GM21528 (cell line): ENCODE measurements around the gene NAALADL2.
"Not testable (repeated sequence)": the region's sequence is repeated elsewhere in the genome, so short reads cannot be mapped to it uniquely, and the experiment has no call there.

Experiments
- ATAC-seq: cut with Tn5 transposase; IDR thresholded peaks from one replicate; pipeline ENCODE4 v1.9.1; 2021; ENCODE audit warnings: mild to moderate bottlenecking, moderate library complexity; ENCODE audit not compliant: unreplicated experiment, low FRiP score

Gene NAALADL2

GRCh38 chr3:175246766-175247165 lies 387.6 kb downstream of the NAALADL2 start:
- ATAC-seq: no peak

GRCh38 chr3:175247629-175248028 lies 388.5 kb downstream of the NAALADL2 start:
- ATAC-seq: no peak

- no peak for ATAC-seq
Observed at GRCh38 chr3:175248832-175249231, 389.7 kb downstream of the NAALADL2 start.

DNA sequence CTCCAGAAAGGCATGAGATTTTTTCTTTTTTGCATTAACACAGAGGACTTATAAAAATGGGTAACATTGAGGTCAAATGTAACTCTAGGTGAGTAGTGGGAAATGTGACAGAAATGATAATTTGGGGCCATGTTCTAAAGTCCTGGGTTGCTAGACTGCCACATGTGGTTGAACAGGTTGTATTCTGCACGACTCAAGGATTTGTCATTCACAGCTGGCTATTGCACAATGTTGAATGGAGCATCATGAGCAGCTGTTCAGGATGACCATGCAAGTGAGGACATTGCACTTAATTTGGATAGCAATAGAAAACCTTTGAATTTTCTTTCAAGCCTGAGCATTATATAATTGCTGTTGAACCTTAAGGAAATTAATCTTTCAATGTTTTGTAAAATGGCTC lies 396.6 kb downstream of the NAALADL2 start:
- no peak for ATAC-seq

DNA sequence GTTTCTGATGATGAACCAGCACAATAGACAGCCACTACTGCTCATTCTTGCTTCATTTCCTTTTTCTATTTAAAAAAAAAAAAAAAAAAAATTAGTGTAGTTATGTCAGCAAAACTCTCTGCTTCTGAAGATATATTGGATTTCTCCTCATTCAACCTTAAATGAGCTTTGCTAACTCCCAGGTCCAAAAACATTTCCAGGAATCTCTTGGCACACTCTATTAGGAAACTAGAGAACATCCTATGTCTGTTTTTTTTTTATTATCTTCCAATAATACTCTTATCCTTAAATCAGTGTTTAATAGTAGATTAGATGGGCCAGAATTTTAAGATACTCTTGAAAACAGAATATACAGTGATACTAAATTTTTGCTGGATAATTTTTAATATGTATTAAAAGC lies 398.0 kb downstream of the NAALADL2 start:
- ATAC-seq: no peak

GRCh38 chr3:175258763-175259162 lies 399.6 kb downstream of the NAALADL2 start:
- no peak for ATAC-seq

DNA sequence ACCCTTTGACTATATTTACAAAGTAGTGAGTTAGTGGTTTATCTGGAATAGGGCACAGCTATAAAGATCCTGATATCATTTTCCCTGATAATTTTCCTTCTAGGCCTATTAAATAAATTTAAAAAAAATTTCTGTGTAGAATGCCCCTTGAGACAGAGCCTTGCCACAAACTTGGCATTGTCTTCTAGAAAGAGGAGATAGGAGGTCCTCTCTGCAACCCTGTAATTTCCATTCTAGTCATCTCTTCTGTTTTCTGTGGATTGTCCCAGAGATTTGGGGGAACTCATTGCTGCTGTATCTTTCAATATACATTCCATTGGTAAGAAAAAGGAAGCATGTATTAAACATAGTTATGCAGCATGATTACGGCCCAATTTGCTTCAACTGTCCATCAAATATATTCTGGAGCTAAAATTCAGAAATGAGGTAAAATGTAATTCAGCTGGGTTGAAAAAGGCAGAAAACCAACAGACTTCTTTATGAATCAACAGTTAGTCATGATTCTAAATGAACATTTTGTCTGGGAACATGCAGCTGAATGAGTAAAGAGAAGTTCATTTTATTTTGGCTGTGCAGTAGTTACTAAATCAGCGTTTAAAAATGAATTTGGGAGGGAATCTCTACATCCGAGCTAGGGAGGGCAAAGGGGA lies 401.1 kb downstream of the NAALADL2 start:
- no peak for ATAC-seq

DNA sequence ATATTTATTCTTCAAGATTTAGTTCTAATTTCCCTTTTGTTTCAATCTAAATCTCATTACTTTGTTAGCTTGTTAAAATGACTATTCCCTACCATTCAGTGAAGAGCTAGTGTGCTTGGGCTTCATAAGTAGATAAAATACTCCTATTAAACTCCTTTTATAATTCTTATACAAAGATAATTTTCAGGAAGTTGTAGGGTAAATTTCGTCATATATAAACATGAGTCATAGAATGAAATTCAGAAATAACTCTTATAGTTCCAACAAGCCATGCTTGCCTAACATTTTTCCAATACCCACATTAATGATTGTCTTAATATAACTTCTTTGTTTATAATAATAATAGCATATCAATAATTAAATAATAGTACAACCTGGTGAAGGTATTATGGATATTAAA lies 407.3 kb downstream of the NAALADL2 start:
- no peak for ATAC-seq

DNA sequence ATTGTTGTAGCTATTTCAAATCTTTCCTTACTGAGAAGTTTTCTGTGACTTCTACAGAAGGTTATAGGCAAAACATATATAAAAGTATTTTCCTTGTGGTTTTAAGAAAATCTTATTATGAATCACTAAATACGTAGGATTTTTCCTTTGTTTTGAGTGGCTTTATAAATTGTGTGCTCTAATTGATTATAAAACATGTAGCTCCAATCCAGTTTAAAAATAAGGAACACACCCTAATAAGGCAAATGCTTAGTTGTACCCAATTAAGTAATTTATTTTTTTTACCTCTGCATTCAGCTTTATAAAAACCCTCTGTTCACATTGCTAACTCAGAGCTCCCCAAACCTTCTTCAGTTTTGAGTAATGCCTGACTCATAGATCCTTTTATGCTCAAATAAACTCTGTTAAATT lies 408.0 kb downstream of the NAALADL2 start:
- ATAC-seq: no peak

DNA sequence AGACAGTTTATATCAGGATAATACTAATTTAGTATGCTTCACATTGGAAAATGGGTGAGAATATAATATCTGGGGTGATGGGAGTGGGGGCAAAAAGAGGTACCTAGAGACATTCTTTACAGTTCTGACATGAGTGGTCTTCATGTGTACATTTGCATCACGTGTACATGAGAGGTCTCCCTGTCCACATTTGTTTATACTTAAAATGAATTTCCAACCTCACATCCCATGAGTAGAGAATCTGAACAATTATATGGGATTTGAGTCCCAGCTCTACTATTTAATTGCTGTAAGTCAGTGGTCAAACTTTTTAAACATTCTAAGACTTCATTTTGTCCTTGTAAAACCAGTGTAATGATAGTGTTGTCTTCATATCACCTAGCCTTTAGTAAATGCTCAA lies 408.4 kb downstream of the NAALADL2 start:
- ATAC-seq: no peak

- no peak for ATAC-seq
Observed at GRCh38 chr3:175269394-175269793, 410.3 kb downstream of the NAALADL2 start.

DNA sequence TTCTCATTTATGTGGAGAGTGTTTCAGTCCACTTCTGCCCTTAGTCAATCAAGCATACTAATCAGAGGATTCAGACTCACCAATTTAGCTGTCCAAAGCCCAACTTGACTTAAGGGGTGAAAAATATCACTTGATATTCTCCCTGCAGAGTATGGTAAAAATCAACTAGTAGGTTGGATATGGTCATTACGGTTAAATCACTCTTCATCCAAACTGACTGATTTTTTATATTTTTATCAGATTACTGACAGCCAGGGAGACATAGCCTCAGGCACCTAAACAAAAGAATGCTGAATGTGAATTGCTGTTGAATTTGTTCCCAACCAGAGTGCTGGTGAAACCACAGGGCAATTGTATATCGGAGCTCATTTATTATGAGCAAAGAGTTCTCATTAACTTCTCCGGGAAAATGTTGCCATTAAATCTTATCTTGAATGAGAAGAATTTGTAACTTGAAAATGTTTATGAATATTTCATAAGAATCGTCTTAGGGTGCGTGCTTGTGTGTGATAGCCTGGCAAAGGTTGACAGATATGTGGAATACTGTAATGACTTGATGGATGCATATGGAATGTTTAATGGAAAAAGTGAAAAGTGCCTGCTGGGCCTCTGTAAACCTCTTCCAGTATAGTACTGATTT lies 411.2 kb downstream of the NAALADL2 start:
- no peak for ATAC-seq

- ATAC-seq: no peak
Observed at GRCh38 chr3:175270866-175271265, 411.7 kb downstream of the NAALADL2 start.

GRCh38 chr3:175271465-175271864 lies 412.3 kb downstream of the NAALADL2 start:
- not testable (repeated sequence) for ATAC-seq

DNA sequence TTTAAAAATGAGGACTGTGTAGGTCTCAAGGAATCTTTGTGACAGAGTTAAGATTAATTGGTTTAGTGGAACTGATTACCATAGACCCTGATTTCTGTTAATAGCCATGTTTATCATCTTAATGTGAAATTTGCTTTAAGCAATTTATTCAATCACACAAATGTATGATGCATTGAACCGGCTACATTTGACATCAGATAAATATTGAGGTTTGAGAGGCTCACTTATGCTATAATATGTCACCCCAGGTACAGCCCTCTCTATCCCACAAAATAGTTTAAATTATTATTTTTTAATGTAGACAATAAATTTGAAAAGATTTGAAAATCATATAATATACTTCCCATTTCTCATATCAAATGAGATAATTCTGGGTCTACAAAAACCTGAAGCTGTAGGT lies 413.3 kb downstream of the NAALADL2 start:
- no peak for ATAC-seq

GRCh38 chr3:175273573-175273972 lies 414.4 kb downstream of the NAALADL2 start:
- no peak for ATAC-seq

DNA sequence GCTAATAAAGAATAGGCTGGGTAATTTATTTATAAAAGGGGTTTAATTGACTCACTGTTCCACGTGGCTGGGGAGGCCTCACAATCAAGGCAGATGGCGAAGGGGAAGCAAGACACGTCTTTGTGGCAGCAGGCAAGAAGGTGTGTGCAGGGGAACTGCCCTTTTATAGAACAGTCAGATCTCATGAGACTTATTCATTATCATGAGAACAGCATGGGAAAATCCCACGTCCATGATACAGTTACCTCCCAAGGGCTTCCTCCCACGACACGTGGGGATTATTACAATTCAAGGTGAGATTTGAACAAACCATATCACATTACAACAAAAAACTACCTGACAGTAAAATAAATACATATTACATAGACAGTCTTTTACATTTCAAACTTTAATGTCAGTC lies 414.9 kb downstream of the NAALADL2 start:
- ATAC-seq: no peak

DNA sequence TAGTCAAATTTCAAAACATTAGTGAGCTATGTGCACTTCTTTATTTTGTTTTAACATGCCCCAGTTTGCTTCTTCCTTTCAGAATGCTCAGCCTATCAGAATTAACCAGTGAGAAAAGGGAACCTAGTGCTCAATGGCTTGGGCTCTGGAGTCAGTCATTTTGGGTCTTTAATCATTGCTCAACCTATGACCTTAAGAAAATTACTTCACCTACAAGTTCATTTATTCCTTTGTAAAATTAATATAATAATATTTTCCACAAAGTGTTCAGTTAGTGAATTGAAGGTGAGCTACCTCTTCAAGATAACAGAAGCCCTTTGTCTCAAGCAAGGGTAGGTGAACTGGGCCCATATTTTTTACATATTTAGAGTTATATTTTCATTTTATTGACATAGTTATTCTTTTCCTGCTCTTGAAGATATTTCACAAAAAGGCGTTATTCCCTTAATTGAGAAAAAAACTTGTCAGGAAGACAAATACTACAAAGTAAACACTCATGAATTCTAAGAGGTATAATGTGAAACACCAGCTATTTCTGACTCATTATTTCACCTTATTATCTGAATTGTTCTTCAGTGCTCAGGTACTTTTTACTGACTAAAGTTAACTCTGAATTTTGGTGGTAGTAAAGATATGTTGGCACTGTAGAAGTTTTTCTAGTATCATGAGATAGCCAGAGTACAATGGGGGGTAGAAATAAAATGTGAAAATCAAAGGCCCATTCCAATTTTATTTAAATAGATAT lies 415.5 kb downstream of the NAALADL2 start:
- no peak for ATAC-seq

GRCh38 chr3:175278680-175279079 lies 419.5 kb downstream of the NAALADL2 start:
- no peak for ATAC-seq

- no peak for ATAC-seq
Observed at GRCh38 chr3:175279457-175279856, 420.3 kb downstream of the NAALADL2 start.

DNA sequence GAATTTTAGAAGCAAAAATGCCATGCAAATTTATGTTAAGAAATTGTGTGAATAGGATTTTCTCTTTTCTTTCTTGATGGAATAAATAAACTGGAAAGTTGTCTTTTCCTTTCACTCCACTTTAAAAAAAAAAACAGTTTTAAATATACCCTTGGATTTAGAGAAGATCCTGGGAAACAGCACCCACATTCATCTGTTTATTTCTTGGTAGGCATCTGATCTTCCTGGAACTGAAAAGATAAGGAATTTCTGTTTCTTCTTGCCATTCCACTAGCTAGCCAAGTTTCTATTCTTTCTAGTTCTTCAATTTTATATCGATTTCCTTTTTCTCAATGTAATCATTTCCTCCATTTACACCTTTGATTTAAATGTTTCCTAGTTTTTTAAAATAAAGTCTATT lies 420.8 kb downstream of the NAALADL2 start:
- ATAC-seq: no peak
